OCI-M1 (cell line): Measurements from ENCODE around the gene EPHA8.

Source experiments
- DNase-seq: peaks from one replicate; lab custom pipeline; 2025; lab: John Stamatoyannopoulos, UW

The EPHA8 gene

GRCh38 chr1:22567197-22567596 lies 3.9 kb downstream of the EPHA8 start:
- DNase-seq = no peak

- no peak for DNase-seq
These were observed 4.7 kb downstream of the EPHA8 start for GRCh38 chr1:22567994-22568393.

- no peak for DNase-seq
These were observed 6.0 kb downstream of the EPHA8 start for GRCh38 chr1:22569269-22569668.

- no peak for DNase-seq
These were observed 7.0 kb downstream of the EPHA8 start for GRCh38 chr1:22570140-22570909.

- DNase-seq = no peak
These were observed 9.5 kb downstream of the EPHA8 start for GRCh38 chr1:22572818-22573217.

- DNase-seq = no peak
These were observed 9.9 kb downstream of the EPHA8 start for GRCh38 chr1:22573237-22573636.

GRCh38 chr1:22575532-22576149 lies 12.4 kb downstream of the EPHA8 start:
- DNase-seq = peak; percentile 37

GRCh38 chr1:22576150-22576544 lies 12.9 kb downstream of the EPHA8 start:
- DNase-seq = no peak

- no peak for DNase-seq
These were observed 13.3 kb downstream of the EPHA8 start for GRCh38 chr1:22576617-22577016.

GRCh38 chr1:22578732-22579361 lies 15.6 kb downstream of the EPHA8 start:
- DNase-seq = no peak

GRCh38 chr1:22579541-22580155 lies 16.4 kb downstream of the EPHA8 start:
- DNase-seq = no peak

GRCh38 chr1:22582661-22583635 lies 19.7 kb downstream of the EPHA8 start:
- DNase-seq = no peak

GRCh38 chr1:22584001-22584562 lies 20.8 kb downstream of the EPHA8 start:
- no peak for DNase-seq

GRCh38 chr1:22584970-22585369 lies 21.7 kb downstream of the EPHA8 start:
- no peak for DNase-seq

- DNase-seq = no peak
These were observed 22.2 kb downstream of the EPHA8 start for GRCh38 chr1:22585471-22585870.

- DNase-seq = no peak
These were observed 23.3 kb downstream of the EPHA8 start for GRCh38 chr1:22586356-22587130.

- no peak for DNase-seq
These were observed 24.0 kb downstream of the EPHA8 start for GRCh38 chr1:22587247-22587646.

GRCh38 chr1:22588899-22589422 lies 25.7 kb downstream of the EPHA8 start:
- no peak for DNase-seq

- no peak for DNase-seq
These were observed 28.3 kb downstream of the EPHA8 start for GRCh38 chr1:22591576-22591975.

GRCh38 chr1:22592051-22592450 lies 28.8 kb downstream of the EPHA8 start:
- DNase-seq = no peak
